Measurements from ENCODE around the gene GID8. TPM values are rescaled to one million over a fixed set of nuclear protein-coding genes. Genes with fewer than 3 reads are reported as not detected.

GID8 gene
- total and polyA plus RNA-seq, 2 of the 13 experiments (the other 11 are each of a cell fraction or from before 2014, with no cell fraction given) = 39.6 to 59.8 TPM

DNA sequence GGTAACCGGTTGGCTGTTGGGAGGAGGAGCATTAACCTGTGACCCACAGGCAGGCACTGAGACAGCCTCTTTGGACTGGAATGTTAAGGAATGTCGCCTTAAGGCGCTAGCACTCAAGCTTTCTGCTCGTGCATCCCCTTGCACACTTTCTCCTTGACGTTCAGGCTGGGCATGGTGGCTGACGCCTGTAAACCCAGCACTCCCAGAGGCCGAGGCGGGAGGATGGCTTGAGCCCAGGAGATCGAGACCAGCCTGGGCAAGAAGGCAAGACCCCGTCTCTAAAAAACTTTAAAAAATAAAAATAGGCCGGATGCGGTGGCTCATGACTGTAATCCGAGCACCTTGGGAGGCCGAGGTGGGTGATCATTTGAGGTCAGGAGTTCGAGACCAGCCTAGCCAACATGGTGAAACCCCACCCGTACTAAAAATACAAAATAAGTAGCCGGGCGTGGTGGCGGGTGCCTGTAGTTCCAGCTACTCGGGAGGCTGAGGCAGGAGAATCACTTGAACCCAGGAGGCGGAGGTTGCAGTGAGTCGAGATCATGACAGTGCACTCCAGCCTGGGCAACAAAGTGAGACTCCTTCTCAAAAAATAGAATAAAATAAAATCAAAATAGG lies 1.9 kb upstream of the GID8 start (continued):
- TF ChIP-seq SPEN (CRISPR knock-in tag; IDR thresholded peaks at IDR 0.05; ENCODE audit: low read depth) (peak; percentile 39; the same call in 1 of the 2 replicates), RXRB (CRISPR knock-in tag; IDR thresholded peaks at IDR 0.05; ENCODE audit: borderline replicate concordance) (no peak), FOXP1 (IDR thresholded peaks at IDR 0.05) (no peak), FOXP1 (CRISPR knock-in tag; IDR thresholded peaks at IDR 0.05) (no peak), FOXO1 (CRISPR knock-in tag; IDR thresholded peaks at IDR 0.05) (no peak), NAIF1 (CRISPR knock-in tag; IDR thresholded peaks at IDR 0.05; ENCODE audit: borderline replicate concordance) (no peak), ZNF274 (CRISPR knock-in tag; IDR thresholded peaks at IDR 0.05) (0 out of 2 replicates have a peak, but pooled peaks have one; percentile 30), CENPX (CRISPR knock-in tag; IDR thresholded peaks at IDR 0.05) (0 out of 2 replicates have a peak, but pooled peaks have one; percentile 28), MEF2D (CRISPR knock-in tag; IDR thresholded peaks at IDR 0.05) (no peak), RORA (CRISPR knock-in tag; IDR thresholded peaks at IDR 0.05) (no peak), HDAC1 (CRISPR knock-in tag; IDR thresholded peaks at IDR 0.05) (no peak), KAT7 (CRISPR knock-in tag; IDR thresholded peaks at IDR 0.05; ENCODE audit: borderline replicate concordance) (no peak; the same call in 1 of the 2 replicates), ZNF550 (CRISPR knock-in tag; IDR thresholded peaks at IDR 0.05; ENCODE audit: borderline replicate concordance) (peak; percentile 69; the same call in 1 of the 2 replicates), ZNF282 (IDR thresholded peaks at IDR 0.05; ENCODE audit: partially characterized antibody) (no peak), STAG1 (CRISPR knock-in tag; IDR thresholded peaks at IDR 0.05) (no peak), SKI (IDR thresholded peaks at IDR 0.05; ENCODE audit: partially characterized antibody) (no peak), SP4 (CRISPR knock-in tag; IDR thresholded peaks at IDR 0.05) (no peak)
- TF ChIP-seq, protein P1, sequence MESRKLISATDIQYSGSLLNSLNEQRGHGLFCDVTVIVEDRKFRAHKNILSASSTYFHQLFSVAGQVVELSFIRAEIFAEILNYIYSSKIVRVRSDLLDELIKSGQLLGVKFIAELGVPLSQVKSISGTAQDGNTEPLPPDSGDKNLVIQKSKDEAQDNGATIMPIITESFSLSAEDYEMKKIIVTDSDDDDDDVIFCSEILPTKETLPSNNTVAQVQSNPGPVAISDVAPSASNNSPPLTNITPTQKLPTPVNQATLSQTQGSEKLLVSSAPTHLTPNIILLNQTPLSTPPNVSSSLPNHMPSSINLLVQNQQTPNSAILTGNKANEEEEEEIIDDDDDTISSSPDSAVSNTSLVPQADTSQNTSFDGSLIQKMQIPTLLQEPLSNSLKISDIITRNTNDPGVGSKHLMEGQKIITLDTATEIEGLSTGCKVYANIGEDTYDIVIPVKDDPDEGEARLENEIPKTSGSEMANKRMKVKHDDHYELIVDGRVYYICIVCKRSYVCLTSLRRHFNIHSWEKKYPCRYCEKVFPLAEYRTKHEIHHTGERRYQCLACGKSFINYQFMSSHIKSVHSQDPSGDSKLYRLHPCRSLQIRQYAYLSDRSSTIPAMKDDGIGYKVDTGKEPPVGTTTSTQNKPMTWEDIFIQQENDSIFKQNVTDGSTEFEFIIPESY (CRISPR knock-in tag; IDR thresholded peaks at IDR 0.05) = peak; percentile 44; the same call in 1 of the 2 replicates
- TF ChIP-seq, protein P2, sequence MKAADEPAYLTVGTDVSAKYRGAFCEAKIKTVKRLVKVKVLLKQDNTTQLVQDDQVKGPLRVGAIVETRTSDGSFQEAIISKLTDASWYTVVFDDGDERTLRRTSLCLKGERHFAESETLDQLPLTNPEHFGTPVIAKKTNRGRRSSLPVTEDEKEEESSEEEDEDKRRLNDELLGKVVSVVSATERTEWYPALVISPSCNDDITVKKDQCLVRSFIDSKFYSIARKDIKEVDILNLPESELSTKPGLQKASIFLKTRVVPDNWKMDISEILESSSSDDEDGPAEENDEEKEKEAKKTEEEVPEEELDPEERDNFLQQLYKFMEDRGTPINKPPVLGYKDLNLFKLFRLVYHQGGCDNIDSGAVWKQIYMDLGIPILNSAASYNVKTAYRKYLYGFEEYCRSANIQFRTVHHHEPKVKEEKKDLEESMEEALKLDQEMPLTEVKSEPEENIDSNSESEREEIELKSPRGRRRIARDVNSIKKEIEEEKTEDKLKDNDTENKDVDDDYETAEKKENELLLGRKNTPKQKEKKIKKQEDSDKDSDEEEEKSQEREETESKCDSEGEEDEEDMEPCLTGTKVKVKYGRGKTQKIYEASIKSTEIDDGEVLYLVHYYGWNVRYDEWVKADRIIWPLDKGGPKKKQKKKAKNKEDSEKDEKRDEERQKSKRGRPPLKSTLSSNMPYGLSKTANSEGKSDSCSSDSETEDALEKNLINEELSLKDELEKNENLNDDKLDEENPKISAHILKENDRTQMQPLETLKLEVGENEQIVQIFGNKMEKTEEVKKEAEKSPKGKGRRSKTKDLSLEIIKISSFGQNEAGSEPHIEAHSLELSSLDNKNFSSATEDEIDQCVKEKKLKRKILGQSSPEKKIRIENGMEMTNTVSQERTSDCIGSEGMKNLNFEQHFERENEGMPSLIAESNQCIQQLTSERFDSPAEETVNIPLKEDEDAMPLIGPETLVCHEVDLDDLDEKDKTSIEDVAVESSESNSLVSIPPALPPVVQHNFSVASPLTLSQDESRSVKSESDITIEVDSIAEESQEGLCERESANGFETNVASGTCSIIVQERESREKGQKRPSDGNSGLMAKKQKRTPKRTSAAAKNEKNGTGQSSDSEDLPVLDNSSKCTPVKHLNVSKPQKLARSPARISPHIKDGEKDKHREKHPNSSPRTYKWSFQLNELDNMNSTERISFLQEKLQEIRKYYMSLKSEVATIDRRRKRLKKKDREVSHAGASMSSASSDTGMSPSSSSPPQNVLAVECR (CRISPR knock-in tag; IDR thresholded peaks at IDR 0.05; ENCODE audit: borderline replicate concordance) = no peak
- TF ChIP-seq, protein P3, sequence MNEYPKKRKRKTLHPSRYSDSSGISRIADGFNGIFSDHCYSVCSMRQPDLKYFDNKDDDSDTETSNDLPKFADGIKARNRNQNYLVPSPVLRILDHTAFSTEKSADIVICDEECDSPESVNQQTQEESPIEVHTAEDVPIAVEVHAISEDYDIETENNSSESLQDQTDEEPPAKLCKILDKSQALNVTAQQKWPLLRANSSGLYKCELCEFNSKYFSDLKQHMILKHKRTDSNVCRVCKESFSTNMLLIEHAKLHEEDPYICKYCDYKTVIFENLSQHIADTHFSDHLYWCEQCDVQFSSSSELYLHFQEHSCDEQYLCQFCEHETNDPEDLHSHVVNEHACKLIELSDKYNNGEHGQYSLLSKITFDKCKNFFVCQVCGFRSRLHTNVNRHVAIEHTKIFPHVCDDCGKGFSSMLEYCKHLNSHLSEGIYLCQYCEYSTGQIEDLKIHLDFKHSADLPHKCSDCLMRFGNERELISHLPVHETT (CRISPR knock-in tag; conservative IDR thresholded peaks at IDR 0.05) = no peak
- TF ChIP-seq, protein P4, sequence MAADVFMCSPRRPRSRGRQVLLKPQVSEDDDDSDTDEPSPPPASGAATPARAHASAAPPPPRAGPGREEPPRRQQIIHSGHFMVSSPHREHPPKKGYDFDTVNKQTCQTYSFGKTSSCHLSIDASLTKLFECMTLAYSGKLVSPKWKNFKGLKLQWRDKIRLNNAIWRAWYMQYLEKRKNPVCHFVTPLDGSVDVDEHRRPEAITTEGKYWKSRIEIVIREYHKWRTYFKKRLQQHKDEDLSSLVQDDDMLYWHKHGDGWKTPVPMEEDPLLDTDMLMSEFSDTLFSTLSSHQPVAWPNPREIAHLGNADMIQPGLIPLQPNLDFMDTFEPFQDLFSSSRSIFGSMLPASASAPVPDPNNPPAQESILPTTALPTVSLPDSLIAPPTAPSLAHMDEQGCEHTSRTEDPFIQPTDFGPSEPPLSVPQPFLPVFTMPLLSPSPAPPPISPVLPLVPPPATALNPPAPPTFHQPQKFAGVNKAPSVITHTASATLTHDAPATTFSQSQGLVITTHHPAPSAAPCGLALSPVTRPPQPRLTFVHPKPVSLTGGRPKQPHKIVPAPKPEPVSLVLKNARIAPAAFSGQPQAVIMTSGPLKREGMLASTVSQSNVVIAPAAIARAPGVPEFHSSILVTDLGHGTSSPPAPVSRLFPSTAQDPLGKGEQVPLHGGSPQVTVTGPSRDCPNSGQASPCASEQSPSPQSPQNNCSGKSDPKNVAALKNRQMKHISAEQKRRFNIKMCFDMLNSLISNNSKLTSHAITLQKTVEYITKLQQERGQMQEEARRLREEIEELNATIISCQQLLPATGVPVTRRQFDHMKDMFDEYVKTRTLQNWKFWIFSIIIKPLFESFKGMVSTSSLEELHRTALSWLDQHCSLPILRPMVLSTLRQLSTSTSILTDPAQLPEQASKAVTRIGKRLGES (CRISPR knock-in tag; IDR thresholded peaks at IDR 0.05; ENCODE audit: borderline replicate concordance) = no peak
